Activated CD4-positive, alpha-beta memory T cell treated with anti-CD3 and anti-CD28 coated beads for 36 hours (primary cell): ENCODE results near the gene FKBP2. TPM values are rescaled to one million over a fixed set of nuclear protein-coding genes. Genes with fewer than 3 reads are reported as not detected.

Experiments
- CTCF ChIA-PET: fragments of 350-600 bp; sonication (Branson Sonifier 250); formaldehyde crosslinking; loops from one replicate; lab custom pipeline; 2021; ENCODE audit warnings: antibody characterized with exemption, inconsistent platforms; lab: Charles Lee
- POLR2A ChIA-PET: fragments of 350-600 bp; sonication (Branson Sonifier 250); formaldehyde crosslinking; loops from one replicate; lab custom pipeline; 2021; ENCODE audit warnings: antibody characterized with exemption; lab: Charles Lee
- DNase-seq: peaks from one replicate; pipeline ENCODE4 v3.0.0-alpha.2; 2020
- H3K27ac Mint-ChIP-seq: one replicate; pipeline ENCODE4 v1.8.0; 2021; ENCODE audit warnings: mixed read lengths
- H3K27me3 Mint-ChIP-seq: one replicate; pipeline ENCODE4 v1.8.0; 2021; ENCODE audit warnings: mixed read lengths
- H3K36me3 Mint-ChIP-seq: one replicate; pipeline ENCODE4 v1.8.0; 2021; ENCODE audit warnings: mixed read lengths
- H3K4me1 Mint-ChIP-seq: one replicate; pipeline ENCODE4 v1.8.0; 2021; ENCODE audit warnings: low read depth, mixed read lengths
- H3K4me3 Mint-ChIP-seq: one replicate; pipeline ENCODE4 v1.8.0; 2021; ENCODE audit warnings: mild to moderate bottlenecking, mixed read lengths
- H3K9me3 Mint-ChIP-seq: one replicate; pipeline ENCODE4 v1.8.0; 2021; ENCODE audit warnings: mixed read lengths
- intact Hi-C: fragments of 100-400 bp; cut with micrococcal nuclease; formaldehyde crosslinking; loops from one replicate; pipeline ENCODE4 v1.15.1; 2023
- total RNA-seq, 2 experiments: library from RNA; stranded (reverse); gene quantifications; one replicate each; pipeline ENCODE4 v1.2.3, GENCODE V29; 2021

Gene FKBP2
- total RNA-seq, 2 experiments from 2014 or later, result 28.7 to 34.9 TPM

- Mint-ChIP-seq H3K27me3 (no peaks in the 10 kb centered on the region), H3K4me3 (no peak overlapping the region), H3K9me3 (no peaks in the 10 kb centered on the region), H3K36me3 (peaks cover 12% of the 10 kb centered on the region), H3K27ac (no peak overlapping the region), H3K4me1 (peaks cover 15% of the 10 kb centered on the region)
- ChIA-PET POLR2A (interaction anchor here (0.6 to 3.5 kb wide), 3 partner anchors 22 to 1697 kb away, joined by 3 to 22 read pairs (median 5); partner anchors contain the start of genes PPP1R14B, PRDX5 and TRMT112), CTCF (interaction anchor here (0.6 to 6.4 kb wide), 5 partner anchors 15 to 598 kb away, joined by 3 to 46 read pairs (median 3); partner anchors contain the start of gene CATSPERZ)
- intact Hi-C loops, result no loop called here
- no peak for DNase-seq
These were observed 26.5 kb downstream of the FKBP2 start for GRCh38 chr11:64267207-64267945.

DNA sequence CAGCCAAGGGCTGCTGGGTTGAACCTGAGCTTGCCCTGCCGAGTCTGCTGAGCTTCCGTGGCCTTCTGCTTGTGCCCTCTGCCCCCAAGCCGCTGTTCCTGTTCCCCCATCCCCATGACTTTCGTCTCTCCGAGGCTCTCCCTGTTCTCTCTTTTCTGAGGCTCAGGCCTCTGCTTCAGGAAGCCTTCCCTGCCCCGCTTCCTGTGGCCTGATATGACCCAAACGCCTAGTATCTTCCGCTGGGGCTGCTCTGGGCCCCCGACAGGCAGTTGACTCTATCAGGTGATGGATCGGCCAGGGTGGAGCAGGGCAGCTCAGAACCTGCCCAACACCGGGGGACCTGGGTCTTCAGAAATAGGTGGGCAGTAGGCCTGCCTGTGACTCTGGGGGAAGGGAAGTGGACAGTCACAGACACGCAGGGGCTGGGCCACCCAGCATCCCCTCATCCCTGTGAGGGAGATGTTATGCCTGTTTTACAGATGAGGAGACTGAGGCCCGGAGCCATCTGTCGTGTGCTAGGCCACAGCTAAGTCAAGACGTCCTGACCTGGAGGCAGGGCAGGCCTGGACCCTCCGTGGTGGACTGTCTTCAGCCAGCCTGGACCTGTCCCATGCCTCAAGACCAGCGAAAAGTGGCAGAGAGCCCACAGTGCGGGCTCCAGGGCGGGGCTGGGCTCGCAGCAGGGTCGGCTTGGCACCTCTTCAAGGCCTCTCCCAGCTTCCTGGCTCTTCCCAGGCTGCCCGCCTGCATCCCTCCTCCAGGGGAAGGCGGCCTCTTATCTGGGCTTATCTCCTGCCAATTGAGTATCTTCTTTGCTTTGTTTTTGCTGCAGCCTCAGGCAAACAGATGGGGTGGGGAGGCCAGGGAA is 27.4 kb downstream of the FKBP2 start:
- H3K36me3 Mint-ChIP-seq, result peaks cover 8% of the 10 kb centered on the region
- POLR2A ChIA-PET, result interaction anchor here (0.8 to 4.1 kb wide), 12 partner anchors 16 to 83 kb away, joined by 3 to 36 read pairs (median 8); partner anchors contain the start of genes BAD, ESRRA, FERMT3 and FKBP2
- H3K27ac Mint-ChIP-seq, result peak overlapping the region; percentile 95
- H3K9me3 Mint-ChIP-seq, result no peaks in the 10 kb centered on the region
- DNase-seq, result no peak
- peak overlapping the region; percentile 89 for H3K4me3 Mint-ChIP-seq
- H3K4me1 Mint-ChIP-seq, result peaks cover 15% of the 10 kb centered on the region
- intact Hi-C loops, result no loop called here
- no peaks in the 10 kb centered on the region for H3K27me3 Mint-ChIP-seq
- CTCF ChIA-PET, result interaction anchor here (0.6 to 6.4 kb wide), 12 partner anchors 16 to 75 kb away, joined by 3 to 46 read pairs (median 4); partner anchors contain the start of genes BAD, CATSPERZ, ESRRA and PRDX5

DNA sequence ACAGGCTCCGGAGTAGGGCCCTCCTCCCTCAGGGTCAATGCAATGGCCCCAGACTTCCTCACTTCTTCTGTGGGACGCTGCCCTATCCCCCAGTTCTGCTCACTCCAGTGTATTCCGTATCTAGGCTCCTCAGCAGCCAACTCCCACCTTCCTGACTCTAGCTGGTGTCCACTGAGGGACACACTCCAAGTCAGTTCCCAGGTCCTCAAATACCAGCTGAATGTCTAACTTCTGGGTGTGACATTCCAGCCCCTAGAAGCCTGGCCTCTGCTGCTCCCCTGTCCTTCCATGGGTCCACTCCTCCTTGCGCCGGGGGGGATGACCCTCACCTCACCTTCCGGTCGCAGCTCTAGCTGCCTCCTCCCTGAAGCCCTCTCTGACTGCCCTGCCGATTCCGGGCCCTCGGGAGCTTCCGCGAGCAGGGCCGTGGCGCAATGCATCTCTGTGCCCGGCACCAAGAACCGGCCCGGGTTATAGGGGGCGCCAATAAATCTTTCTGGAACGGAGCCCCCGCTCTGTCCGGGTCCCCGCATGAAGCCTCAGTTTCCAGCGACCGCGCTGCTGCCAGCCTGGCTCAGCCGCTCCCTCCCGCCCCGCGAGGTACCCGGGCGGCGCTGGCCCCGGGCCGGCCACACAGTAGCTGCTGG is 28.1 kb downstream of the FKBP2 start:
- Mint-ChIP-seq H3K27me3 (no peaks in the 10 kb centered on the region), H3K27ac (peak overlapping the region; percentile 95), H3K9me3 (no peaks in the 10 kb centered on the region), H3K4me1 (peaks cover 15% of the 10 kb centered on the region), H3K36me3 (peaks cover 8% of the 10 kb centered on the region), H3K4me3 (peak overlapping the region; percentile 89)
- intact Hi-C loops, result loop anchor here (1.0 kb wide), 1 partner anchor 18 kb away; the partner anchor contains the start of gene PLCB3
- ChIA-PET CTCF (interaction anchor here (0.6 to 6.4 kb wide), 12 partner anchors 16 to 74 kb away, joined by 3 to 46 read pairs (median 4); partner anchors contain the start of genes BAD, CATSPERZ, ESRRA and FERMT3), POLR2A (interaction anchor here (0.8 to 4.1 kb wide), 15 partner anchors 9 to 84 kb away, joined by 3 to 36 read pairs (median 8); partner anchors contain the start of genes BAD, ESRRA, FERMT3 and FKBP2)
- DNase-seq, result peak; percentile 66

DNA sequence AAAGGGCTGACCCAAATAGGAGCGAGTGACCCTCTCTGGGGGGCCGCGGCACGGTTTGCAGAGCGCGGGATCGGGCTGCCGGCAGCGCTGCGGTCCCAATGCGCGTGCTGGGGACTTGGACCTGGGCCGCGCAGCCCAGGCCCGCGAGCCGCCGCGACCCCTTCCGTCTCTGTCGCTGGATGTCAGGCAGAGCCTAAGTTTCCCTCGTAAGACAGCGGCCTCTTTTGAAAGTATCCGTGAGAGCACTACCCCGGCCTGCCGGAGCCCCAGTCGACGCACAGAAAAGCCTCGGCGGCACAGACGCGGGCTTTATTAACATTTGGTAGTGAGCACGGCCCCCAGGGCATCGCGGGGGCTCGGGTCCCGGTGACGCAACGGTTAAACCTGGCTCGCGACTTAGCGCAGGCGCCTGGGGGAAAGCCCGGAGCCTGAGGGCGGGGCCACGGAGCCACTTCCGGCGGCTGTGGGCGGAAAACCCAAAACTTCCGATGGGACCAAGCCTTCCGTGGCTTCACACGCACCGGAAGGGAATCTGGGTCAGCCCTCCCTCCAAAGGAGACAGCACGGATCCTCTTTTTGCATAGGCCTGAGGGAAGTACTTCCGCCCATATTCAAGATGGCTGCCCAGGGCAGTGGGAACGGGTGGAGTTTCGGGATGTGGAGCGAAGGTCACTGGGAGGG is 28.8 kb downstream of the FKBP2 start:
- intact Hi-C loops, result loop anchor here (1.0 to 2.0 kb wide), 8 partner anchors 16 to 84 kb away; partner anchors contain the start of genes ESRRA, FKBP2, GPR137 and PLCB3
- Mint-ChIP-seq H3K27me3 (no peaks in the 10 kb centered on the region), H3K27ac (peak overlapping the region; percentile 95), H3K9me3 (no peaks in the 10 kb centered on the region), H3K4me1 (peaks cover 15% of the 10 kb centered on the region), H3K4me3 (peak overlapping the region; percentile 89), H3K36me3 (peaks cover 8% of the 10 kb centered on the region)
- POLR2A ChIA-PET, result interaction anchor here (0.8 to 4.1 kb wide), 14 partner anchors 9 to 84 kb away, joined by 3 to 36 read pairs (median 6); partner anchors contain the start of genes BAD, FERMT3, FKBP2 and GPR137
- CTCF ChIA-PET, result interaction anchor here (0.7 to 6.4 kb wide), 12 partner anchors 16 to 65 kb away, joined by 3 to 46 read pairs (median 4); partner anchors contain the start of genes CATSPERZ, ESRRA, FERMT3 and GPR137
- peak; percentile 99 for DNase-seq

DNA sequence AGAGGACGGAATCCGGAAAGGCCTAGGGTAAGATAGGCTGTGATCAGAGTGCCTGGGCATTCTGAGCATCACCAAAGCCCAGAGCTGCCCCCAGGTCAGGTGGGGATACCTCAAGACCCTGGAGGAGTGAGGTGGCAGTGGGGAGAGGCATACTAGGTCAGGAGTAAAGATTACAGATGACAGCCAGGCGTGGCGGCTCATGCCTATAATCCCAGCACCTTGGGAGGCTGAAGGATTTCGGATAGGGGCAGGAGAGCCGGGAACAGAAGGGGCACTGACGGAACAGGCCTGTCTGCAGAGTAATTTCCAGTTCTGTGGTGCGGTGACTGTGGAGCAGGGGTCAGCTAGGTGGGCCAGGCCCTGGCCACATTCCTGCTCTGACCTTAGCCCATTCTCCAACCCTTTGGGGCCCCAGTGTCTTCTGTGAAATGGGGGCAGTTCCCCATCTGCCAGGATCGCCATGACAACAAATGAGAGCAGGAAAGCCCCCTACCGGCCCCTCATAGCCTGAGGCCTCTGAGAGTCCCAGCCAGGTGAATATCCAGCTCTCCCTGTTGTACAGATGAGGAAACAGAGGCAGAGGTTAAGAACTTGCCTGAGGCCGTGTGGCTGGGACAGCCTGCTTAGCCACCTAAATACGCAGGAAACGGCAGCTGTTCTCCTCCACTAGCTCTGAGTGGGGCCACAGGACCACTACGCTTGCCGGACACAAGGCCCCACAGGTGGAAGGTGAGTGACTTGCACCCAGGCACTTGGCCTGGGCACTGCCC is 34.3 kb downstream of the FKBP2 start:
- ChIA-PET CTCF (no interaction called here), POLR2A (interaction anchor here (0.9 kb wide), 1 partner anchor 10 kb away, joined by 3 read pairs; the partner anchor contains the start of gene BAD)
- H3K4me1 Mint-ChIP-seq, result peaks cover 4% of the 10 kb centered on the region
- H3K27ac Mint-ChIP-seq, result no peak overlapping the region
- H3K27me3 Mint-ChIP-seq, result no peaks in the 10 kb centered on the region
- no peak for DNase-seq
- no peaks in the 10 kb centered on the region for H3K9me3 Mint-ChIP-seq
- intact Hi-C loops, result no loop called here
- H3K4me3 Mint-ChIP-seq, result no peak overlapping the region
- peaks cover 10% of the 10 kb centered on the region for H3K36me3 Mint-ChIP-seq

- Mint-ChIP-seq H3K27ac (no peak overlapping the region), H3K9me3 (no peaks in the 10 kb centered on the region), H3K36me3 (peaks cover 8% of the 10 kb centered on the region), H3K4me3 (no peak overlapping the region), H3K27me3 (no peaks in the 10 kb centered on the region), H3K4me1 (peaks cover 4% of the 10 kb centered on the region)
- CTCF ChIA-PET, result interaction anchor here (1.0 to 1.1 kb wide), 2 partner anchors 29 to 72 kb away, joined by 3 to 4 read pairs; no protein-coding TSS in a partner anchor
- POLR2A ChIA-PET, result interaction anchor here (0.6 to 0.9 kb wide), 2 partner anchors 9 to 72 kb away, joined by 3 to 5 read pairs; partner anchors contain the start of gene BAD
- intact Hi-C loops, result no loop called here
- no peak for DNase-seq
These were observed 34.9 kb downstream of the FKBP2 start for GRCh38 chr11:64275841-64276240.

DNA sequence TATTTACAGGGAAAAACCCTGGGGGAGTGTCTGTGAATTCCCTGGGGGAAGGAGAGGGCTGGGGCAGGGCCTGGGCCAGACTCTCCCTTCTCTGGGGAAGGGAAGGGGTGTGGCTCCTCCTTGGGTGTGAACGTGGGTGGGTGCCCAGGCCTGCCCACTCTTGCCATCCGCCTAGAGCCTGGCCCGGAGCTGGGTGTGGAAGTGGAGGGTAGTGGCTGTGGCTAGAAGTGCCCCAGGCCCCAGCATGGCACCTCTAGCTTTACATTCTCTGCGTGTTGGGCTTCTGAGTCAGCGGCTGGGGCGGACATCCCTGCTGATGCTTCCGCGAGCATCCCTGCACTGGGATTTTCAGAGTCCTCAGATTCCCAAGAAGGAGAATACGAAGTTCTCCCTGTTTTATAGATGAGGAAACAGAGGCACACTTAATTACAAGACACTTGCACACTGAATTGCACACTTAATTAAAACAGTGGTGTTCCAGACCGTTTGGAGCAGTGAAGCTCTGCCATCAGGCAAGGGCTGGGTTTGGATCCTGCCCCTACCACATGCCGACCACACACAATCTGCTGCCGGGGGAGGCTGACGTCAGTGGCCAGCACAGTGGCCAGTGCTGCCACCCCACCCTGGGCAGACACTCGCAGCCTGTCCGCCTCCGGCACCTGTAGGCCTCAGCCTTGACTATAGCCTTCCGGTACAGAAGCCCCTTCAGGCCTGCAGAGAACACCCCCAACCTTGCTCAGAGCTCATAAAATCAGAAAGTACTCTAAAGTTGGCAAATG is 35.9 kb downstream of the FKBP2 start:
- DNase-seq, result no peak
- H3K4me3 Mint-ChIP-seq, result no peak overlapping the region
- intact Hi-C loops, result no loop called here
- H3K36me3 Mint-ChIP-seq, result peaks cover 12% of the 10 kb centered on the region
- H3K4me1 Mint-ChIP-seq, result peaks cover 2% of the 10 kb centered on the region
- no peaks in the 10 kb centered on the region for H3K9me3 Mint-ChIP-seq
- ChIA-PET POLR2A (no interaction called here), CTCF (interaction anchor here (1.0 to 1.1 kb wide), 2 partner anchors 28 to 73 kb away, joined by 3 to 4 read pairs; no protein-coding TSS in a partner anchor)
- H3K27ac Mint-ChIP-seq, result no peak overlapping the region
- no peaks in the 10 kb centered on the region for H3K27me3 Mint-ChIP-seq

DNA sequence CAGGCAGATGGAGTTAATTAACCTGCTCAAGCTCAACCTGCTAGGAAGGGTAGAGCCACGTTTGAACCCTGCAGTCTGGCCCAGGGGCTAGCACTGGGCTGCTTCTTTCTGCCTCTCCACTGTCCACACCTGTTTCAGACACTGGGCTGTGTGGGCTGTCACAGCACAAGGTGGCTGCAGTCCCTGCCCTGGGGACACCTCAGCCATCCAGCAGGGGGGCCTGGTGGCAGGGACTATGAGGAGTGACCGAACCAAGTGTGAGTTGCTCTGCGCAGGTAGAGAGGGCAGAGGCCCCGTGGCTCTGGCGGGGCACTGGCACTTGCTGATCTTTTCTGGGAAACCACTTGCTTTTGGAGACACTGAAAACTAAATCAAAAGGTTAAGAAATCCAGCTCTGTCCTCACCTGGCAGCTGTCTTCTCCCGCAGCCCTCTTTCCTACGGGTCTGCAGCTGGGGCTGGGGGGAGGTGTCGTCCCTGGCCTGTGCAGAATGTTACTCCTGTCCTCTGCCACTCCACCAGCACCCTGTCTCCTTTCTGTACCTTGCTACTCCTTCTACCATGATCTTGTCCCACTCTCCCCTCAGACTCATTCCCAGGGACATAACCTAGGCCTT is 37.8 kb downstream of the FKBP2 start:
- intact Hi-C loops, result no loop called here
- Mint-ChIP-seq H3K27me3 (no peaks in the 10 kb centered on the region), H3K36me3 (peaks cover 12% of the 10 kb centered on the region), H3K4me1 (peaks cover 6% of the 10 kb centered on the region), H3K4me3 (no peak overlapping the region), H3K27ac (no peak overlapping the region), H3K9me3 (no peaks in the 10 kb centered on the region)
- POLR2A ChIA-PET, result interaction anchor here (1.2 kb wide), 1 partner anchor 9 kb away, joined by 3 read pairs; no protein-coding TSS in a partner anchor
- no peak for DNase-seq
- CTCF ChIA-PET, result interaction anchor here (1.1 kb wide), 1 partner anchor 26 kb away, joined by 3 read pairs; no protein-coding TSS in a partner anchor
